ENCODE measurements around the gene AIMP1. TPM values are rescaled to one million over a fixed set of nuclear protein-coding genes. Genes with fewer than 3 reads are reported as not detected.

AIMP1 gene
- total RNA-seq, 1 donor from 2014 or later = 53.9 TPM

Other genes starting within 250 kb of the AIMP1 start
- gene TBCK, start 341 bp upstream of the AIMP1 start, total RNA-seq = 26.1 and 32.8 TPM in 2 replicates
- not detected in 2 replicates for gene GIMD1, start 52.2 kb downstream of the AIMP1 start, total RNA-seq